AG20443 (cell line): Measurements from ENCODE around the gene PDK2.

Source experiments
- DNase-seq: peaks from one replicate; pipeline ENCODE4 v3.0.0; 2012; ENCODE audit warnings: low spot score, mixed read lengths

PDK2 gene

DNA sequence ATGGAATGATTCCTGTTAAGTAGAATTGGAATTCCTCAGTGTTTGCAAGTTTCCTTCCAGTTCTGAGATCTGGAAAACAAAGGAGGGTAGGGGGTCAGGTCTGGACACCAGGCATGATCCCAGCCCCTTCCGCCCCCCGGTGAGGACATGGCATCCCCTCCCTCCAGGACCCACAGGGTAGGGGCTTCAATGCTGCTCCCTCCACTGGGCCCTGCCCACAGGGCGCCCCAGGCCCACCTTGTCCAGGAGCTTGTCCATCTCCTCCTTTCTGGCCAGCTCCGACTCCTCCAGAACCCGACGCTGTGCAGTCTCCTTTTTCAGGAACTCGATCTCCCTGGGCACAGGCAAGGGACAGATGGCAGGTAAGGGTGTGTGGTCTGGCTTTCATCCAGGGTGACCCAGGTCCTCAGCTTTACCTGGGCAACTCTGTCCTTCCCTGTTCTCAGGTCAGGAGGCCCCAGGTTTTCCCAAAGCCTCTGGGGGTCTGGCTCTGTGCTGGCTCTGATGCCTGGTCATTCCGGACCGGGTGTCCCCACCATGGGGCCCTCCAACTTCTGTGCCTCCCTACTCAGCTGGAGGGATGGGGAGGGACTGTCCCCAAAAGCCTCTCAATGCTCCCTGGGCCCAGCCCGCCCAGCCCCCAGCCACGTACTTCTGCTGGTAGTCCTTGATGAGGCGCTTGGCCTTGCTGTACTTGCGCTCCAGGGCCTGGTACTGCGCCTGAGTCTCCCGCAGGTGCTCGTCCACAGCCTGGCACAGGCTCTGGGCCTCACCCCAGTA, 40.4 kb downstream of the PDK2 start:
- DNase-seq, result no peak

DNA sequence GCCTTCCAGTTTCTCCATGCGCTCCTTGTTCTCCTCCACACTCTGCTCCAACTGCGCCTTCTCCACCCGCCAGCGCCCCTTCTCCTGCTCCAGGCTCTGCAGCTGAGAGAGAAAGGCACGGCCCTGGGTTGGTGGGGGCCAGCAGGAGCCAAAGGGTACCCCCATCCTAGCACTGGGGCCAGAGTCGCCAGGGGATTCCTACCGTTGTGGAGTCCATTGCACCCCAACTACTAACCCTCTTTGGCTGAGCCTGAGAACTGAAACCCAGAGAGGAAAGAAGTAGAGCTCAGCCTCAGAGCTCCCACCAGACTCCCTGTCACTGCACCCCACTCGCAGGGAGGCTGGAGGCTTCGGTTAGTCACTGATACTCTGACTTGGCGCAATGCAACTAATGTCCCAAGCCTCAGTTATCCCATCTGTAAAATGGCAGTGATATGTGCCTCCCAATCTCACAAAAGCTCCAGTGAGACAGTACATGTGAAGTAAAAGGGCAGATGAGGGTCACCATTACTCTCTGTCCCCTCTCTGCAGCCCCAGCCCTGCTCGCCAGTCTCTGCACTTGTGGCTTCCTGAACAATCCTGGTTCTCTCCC, 41.0 kb downstream of the PDK2 start:
- no peak for DNase-seq

DNA sequence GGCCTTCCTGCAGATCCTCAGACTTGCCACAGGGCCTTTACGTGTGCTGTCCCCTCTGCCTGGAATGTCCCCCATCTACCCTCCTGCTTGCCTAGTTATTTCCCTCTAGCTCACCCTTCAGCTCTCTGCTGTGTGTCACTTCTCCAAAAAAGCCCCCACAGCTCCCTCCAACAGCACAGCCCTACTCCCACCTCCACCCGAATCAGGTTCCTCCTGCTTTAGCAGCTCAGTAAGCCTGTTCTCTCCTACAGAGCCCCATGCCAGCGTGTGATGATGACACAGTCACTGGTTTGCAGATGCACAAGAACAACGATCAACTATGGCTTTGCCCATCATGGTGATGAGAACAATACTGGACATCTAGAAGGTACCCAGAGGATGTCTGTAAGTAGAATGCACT, 41.9 kb downstream of the PDK2 start:
- no peak for DNase-seq

DNA sequence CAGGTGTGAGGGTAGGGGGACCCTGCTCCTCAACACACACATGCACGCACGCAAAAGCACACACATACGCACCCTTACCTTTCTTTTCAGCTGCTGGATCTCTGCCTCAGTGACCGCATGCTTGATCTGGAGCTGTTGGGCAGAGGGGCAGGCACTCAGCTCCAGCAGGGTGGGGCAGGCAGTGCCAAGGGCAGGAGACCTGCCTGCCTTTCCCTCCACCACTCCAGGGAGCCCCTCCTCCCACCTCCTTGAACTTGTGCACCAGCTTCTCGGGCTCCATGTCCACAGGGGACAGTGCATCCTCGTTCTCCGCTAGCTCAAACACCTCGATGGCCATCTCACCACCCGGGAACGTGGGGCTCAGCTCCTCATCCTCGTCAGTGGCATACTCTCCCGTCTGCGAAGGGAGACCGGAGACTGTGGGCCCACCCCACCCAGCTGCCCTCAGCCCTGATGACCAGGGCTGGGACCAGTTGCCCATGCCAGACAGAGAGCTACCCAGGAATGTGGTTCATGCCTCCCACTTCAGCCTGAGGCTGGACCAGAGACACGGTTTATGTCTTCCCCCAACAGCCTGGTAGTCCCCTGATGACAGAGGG, 44.1 kb downstream of the PDK2 start:
- DNase-seq, result no peak

DNA sequence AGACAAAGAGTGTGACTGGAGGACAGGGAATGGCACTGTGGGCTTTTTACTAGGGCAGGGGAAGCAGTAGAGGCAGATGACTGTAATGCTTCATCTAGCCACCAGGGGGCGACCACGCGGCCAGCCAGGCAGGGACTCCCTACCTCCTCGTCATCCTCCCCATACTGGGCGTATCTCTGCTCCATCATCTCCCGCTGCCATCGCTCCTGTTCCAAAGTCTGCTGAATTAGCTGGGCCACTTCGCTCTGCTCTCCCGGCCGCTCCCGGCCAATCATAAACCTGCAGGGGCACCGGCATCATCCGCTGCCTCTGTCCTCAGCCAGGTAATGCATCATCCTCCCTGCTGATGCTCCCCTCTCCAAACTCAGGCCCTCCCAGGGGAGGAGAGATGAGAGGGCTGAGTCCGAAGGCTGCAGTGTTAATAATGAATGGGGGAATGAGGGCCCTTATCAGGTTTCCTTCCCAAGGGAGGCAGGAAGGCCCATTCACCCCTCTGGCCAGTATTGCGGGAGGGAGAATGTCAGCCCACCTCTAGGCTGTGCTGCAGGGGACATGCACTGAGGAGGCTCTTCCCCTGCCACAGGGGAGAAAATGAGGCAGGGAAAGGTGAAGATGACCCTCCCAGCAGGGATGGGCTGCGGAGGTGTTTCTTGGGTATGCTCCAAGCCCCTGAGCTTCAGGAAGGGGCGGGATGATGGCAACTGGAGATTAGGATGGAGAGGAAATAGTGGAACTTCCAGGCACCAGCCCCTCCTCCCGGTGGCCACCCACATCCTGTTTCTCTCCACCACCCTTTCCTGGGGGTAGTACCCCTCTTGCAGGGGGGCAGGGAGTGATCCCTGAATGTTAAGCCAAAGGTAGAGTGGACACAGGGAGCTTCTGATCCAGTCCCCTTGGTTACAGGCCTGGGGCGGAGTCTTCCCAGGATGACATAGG, 45.1 kb downstream of the PDK2 start:
- peak; percentile 92 for DNase-seq

DNA sequence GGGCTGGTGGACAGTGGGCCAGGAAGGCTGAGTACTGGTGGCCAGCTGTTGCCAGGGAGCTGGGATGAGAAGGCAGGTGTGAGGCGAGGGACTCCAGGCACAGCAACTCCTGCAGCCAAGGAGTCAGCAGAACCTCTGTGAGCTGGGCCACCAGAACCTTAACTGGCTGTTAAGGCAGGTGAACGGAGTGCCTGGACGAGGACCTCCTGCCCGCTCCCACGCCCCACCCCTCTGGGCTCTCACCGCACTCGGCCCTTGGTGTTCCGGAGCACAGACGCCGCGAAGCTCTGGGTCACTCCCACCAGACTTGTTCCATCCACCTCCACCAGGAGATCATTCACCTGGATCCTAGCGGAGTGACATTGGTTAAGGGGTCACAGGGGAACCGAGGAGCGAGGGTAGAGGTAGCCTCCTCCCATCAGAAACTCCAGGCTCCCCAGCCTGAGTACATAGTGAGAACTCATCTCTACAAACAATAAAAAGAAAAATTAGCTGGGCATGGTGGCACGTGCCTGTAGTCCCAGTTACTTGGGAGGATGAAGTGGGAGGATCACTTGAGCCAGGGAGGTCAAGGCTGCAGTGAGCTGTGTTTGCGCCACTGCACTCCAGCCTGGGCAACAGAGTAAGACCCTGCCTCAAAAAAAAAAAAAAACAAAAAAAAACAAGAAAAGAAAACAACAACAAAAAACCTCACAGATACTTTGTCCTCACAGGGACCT, 46.0 kb downstream of the PDK2 start:
- no peak for DNase-seq

DNA sequence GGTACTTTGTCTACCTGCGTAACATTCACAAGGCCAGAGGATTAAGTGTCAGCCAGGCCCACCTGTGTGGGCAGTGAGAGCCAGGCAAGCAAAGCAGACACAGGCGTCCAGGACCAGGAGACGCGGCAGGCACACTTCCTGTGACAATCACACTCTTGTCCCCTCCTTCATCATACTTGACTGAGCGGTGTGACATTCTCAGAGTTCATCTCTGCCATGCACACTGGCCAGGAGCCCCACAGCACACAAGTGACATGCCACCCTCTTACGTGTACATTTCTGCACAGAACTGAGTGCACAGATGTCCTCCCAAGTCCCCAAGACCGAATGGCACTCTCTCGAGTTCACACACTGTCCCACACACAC, 46.6 kb downstream of the PDK2 start:
- DNase-seq, result no peak

DNA sequence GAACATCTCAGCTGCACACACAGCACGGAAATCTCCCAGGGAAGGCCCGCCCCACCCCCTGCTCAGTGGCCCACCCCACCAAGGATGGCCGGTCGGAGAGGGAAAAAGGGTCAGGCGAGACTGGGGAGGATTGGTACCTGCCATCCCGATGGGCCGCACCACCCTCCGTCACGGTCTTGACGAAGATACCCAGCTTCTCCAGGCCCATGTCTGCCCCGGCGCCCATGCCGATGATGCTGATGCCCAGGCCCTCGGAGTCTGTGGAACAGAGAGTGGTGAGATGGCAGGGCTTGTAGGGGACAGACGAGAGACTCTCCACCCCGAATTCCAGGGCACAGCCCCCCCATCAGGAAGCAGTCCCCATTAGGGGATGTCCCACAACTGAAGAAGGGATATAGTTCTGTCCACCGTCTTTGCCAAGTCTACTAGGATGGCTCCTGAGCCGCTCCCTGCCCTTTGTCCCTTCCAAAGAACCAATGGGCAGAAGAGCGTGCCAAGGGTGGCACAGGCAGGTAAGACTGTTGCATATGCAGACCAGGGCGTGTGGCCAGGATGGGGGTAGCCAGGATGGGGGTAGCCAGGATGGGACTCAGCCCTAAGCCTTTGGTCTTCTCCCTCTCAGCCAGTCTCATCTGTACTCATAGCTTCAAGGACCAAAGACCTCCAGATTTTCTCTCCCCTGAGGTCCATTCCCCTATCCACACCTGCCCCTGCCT, 48.5 kb downstream of the PDK2 start:
- DNase-seq, result no peak

DNA sequence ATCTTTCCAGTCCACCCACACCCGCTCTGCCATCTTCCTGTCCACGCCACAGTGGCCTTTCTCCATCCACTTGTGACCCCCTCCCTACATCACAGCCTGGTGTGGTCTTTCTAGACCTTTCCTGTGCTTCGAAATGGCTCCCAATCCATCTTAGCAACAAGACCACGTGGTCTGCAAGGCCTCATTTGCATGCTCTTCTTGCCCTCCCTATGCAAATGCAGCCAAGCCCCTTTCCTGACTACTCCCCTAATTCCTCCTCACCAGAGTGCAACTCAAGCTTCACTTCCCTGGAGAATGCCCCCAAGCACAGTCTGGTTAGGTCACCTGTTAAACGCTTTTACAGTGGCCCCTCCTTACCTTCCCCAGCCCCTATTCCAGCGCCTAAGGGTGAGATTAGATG, 49.2 kb downstream of the PDK2 start:
- DNase-seq, result no peak

DNA sequence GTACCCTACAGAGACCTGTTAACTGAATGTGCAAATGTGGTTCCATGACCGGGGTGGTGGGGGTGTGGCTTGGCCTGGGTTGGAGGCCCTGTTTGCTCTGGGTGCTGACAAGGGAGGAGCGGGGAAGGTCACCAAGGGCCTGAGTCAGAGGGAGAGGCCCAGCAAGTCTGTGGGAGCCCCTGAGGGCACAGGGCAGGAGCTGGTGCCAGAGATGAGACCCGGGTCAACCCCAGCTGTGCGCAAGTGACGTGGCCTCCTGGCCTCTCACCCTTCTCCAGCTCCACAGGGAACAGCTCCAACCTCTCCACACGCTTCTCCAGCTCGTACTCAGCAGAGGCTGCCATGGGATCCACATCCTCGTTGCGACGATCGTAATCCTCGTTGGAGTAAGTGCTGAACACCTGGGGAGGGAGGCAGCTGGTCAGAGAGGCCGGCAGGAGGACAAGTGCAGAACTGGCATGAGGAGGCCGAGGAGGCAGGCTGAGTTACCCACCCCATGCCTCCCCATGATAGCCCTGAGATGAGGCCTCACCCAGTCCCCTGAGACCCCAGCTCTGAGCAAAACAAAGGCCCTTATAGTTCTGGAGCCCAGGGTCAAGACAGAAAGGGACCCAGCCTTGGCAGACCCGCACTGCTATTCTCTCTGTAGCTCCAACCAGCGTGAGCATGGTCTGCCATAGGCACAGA, 49.8 kb downstream of the PDK2 start:
- DNase-seq, result no peak

DNA sequence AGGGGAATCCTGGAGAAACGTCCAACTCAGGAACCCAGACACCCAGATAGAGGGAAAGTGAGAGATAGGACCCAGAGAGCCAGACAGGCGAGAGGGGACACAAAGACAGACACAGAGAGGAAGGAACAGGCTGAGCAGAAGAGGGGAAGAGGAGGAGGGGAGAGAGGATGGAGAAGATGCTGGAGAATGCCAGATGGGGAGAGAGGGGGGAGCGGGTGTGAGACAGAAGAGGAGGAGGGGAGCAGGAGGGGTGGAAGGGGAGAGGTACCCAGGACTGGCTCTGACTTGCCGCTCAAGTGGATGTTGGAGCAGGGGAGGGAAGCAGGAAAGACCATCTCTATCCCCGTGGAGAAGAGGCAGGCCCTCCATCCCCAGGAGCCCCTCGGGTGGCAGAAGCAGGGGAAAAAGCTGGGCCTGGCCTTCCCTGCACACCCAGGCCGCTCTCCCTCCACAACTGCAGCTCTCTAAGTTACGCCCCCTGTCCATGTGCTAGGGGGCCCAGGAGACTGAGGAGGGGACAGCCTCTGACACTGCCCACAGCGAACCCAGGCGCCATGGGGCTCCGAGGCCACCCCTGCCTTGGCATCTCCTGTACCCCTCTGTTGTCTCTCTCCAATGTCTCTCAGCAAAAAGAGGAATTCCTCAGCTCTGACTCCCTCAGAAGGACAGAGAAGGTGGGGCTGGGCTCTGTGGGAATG, 50.5 kb downstream of the PDK2 start:
- no peak for DNase-seq

DNA sequence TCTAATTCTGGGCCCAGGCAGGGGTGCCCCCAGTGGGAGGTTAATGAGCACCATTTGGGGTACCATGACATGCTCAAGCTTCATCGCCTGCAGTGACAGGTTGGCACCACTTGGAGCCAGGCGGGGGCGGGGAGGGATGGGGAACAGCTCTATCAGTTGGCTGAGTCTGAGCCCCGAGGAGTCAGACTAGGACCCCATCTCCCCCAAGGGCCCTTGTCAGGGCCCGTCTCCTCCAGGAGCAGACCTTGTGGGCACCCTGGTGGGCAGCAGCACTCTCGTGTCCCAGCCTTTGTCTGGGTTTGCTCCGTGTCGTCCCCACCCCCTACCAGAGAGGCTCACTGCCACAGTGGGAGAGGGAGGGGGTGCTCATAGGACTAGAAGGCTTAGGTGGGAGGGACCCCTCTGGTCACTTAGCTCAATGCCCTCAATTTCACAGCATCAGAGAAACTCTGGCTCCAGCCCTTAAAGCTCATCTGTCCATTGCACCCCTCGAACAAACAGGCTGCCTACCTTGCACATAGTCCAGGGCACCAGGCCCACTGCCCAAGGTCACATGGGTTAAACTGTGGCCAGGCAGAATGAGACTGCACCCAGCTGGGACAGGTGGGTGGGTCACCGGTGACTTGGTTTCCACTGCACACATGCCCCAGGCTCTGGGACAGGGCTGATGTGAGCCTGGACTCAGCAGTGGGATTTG, 51.2 kb downstream of the PDK2 start:
- no peak for DNase-seq

DNA sequence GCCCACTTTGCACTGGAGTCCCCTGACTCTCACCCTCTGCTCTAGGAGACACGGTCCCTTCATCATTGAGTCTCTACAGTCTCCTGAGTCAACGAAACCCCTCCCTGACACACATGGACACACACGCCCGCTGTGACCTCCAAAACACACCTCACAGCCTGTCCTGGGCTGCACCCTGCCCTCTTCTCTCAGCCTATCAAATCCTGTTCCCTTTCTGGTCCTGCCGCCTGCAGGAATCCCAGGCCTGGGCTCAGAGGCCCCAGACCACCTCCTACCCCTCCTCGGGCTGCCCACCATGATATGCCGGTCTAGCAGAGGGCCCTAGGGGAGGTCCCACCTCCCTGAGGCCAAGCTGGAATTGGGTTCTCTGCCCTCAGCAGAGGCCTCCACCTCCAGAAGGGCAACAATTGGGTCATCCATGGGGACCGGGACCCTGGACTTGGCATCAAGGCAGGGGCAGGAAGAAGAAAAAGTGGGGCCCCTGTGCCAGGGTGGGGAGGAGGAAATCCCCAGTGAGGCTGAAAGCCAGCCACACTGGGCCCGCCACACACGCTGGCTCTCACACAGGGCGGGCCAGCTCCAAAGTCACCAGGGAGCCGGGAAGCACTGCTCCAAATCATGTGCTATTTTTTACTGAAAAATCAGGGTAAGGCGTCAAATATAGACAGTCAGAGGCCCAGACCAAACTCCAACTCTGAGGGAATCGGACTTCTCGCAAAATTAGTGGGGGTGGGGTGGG, 51.9 kb downstream of the PDK2 start:
- DNase-seq, result peak; percentile 55

DNA sequence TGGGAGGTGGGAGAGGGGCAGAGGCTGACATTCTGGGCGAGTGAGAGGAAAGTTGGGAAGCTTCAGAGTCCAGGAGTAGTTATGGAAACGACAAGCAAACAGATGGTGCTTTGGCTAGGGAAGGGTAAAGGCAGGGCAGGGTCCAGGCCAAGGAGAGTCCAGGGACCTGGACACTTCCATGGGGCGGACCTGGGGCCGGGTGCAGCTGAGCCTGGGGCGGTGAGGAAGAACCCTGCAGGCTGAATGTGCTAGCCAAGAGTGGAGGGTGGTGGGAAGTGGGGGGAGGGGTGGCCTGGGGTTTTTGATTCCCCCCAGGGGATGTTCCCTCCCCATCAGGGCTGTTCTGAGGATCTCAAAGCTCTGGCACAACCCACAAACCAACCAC, 52.7 kb downstream of the PDK2 start:
- peak; percentile 71 for DNase-seq

DNA sequence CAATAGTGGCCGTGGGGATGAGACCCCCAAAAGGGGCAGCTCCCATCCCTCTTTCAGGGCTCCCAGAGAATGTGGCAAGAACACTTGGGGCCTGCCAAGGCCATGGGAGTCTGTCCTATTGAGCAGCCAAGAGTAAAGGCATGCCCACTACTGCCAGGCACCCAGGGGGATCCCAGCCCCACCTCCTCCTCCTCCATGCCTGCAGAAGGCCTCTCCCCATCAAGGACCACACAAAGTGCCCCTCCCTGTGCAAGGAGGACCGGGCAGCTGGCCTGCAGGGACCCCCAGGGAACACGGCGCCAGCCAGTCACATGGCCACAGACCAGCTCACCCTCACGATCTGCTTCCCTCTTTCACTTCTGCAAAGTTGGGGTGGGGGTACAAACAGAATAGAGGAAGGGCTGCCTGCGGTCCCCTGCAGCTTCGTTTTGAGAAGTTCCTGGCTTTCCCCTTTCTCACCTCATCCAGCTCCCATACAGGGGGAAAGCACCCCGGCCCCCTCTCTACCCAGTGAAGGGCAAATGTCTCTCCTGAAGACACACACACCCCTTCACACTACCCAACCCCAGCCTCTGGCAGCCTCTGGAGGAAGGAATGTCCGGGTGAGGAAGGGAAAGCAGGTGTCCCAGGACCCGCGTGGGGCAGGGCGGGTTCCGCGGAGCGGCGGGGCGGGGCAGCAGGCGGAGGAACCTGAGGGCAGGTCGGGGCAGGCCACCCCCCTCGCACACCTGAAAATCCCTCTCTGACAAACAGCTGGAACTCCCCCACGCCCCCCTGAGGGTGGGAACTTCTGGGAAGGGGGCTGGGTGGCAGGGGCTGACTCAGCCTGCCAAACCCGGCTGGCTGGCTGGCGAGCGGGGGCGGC, 53.3 kb downstream of the PDK2 start:
- DNase-seq, result peak; percentile 52

DNA sequence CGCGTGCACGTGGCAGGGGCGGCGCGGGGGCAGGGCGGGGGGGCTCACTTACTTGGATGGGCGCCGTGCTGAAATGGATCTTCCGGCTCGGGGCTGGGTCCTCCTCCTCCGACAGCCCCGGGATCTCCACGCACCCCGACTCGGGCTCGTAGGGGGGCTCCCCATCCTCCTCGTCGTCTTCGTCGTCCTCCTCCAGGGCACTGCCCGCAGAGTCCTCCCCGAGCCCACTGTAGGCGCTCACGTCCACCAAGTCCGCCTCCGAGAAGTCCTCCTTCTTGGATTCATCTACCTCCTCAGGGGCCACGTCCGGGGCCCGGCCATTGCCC, 53.9 kb downstream of the PDK2 start:
- DNase-seq, result no peak

DNA sequence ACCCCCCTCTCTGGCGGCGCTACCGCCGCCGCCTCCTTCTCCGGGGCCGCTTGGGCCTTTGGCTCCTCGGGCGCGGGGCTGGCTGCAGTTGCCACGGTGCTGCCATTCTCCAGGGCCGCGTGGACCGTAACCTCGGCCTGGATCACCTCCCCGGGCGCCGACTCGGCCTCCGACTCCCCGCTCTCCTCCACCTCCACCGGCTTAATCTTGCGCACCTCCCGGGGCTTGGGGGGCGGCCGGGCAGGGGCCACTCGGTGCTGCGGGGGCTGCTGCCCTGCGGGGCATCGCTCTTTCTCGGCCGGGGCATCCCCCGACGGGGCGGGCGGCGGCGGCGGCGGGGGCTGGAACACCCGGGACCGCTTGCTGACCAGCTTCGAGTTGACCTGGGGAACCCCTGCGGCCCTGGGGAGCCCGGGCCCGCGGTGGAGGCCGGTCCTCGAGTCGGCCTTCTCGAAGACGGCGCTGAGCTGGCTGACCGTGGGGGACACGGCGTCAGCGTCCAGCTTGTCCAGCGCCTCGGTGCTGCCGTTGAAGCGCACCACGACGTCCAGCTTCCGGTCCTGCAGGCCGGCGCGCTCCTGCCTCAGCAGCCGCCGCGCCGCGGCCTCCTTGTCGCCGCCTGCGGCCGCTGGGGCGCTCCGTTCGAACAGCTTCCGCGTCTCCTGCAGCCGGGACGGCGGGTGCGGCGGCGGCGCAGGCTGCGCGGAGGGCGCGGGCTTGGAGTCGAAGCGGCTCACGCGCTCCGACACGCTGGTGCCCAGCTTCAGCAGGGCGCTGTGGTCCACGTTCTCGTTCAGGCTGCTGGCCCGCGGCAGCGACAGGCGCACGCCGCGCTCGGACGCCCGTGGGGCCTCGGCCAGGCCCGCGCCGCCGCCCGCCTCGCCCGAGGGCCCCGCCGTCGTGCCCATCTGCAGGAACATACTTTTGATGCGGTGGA, 54.5 kb downstream of the PDK2 start:
- peak; percentile 61 for DNase-seq
